ENCODE data around the gene ASCC3. TPM values are rescaled to one million over a fixed set of nuclear protein-coding genes. Genes with fewer than 3 reads are reported as not detected.
"Not testable (repeated sequence)": the region's sequence is repeated elsewhere in the genome, so short reads cannot be mapped to it uniquely, and the experiment has no call there.

The ASCC3 gene
- total RNA-seq, 1 donor from 2014 or later, result 112 TPM

DNA sequence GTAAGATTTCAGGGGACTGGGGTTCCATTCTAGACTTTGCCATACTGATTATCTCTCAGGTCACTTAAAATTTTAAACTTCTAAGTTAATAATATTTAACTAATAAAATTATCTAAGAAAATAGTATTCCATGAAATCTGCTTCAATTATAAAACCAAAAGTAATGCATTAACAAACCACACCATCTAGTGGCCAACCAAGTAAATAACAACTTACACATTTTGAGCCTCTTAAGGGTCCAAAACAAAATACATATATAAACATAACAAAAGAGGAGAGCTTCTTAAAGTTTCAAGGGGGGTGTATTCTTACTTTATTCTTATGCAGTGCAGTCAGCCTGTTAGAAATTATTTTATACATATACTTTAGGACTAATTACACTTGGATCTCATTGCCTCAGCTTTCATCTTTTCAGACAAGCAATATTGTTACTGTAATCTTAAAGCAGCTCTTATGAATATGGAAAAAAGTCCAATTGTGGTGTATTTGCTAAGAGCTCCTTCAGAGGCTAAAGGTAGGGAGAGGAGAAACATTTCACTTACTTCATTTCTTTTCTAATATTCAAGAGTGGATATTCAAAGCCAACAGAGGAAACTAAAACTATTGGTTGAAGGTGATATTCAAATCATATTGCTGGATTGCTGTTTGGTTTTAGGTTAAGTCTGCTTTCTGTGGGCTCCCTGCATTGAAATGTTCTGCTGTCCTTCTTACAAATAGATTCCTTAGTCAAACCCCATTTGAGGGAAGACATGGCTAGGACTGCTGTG lies 216.7 kb downstream of the ASCC3 start:
- peak; percentile 50 for DNase-seq (ENCODE audit: low read depth)

DNA sequence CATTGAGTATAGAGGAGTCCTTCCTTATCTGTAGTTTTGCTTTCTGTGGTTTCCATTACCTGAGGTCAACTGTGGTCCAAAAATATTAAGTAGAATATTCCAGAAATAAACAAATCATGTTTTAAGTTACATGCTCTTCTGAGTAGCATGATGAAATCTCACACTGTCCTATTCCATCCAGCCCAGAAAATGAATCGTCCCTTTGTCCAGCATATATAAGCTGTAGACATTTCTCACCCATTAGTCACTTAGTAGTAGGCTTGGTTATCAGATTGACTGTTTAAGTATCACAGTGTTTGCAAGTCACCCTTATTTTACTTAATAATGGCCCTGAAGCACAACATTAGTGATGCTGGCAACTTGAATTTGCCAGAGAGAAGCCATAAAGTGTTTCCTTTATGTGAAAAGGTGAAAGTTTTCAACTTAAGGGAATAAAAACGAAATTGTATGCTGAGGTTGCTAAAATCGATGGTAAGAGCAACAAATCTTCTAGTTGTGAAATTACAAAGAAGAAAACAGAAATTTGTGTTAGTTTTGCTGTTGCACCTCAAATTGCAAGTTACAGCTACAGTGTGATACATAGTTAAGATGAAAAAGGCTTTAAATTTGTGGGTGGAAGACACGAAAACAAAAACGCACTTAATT lies 217.8 kb downstream of the ASCC3 start:
- DNase-seq (ENCODE audit: low read depth), result peak; percentile 74

DNA sequence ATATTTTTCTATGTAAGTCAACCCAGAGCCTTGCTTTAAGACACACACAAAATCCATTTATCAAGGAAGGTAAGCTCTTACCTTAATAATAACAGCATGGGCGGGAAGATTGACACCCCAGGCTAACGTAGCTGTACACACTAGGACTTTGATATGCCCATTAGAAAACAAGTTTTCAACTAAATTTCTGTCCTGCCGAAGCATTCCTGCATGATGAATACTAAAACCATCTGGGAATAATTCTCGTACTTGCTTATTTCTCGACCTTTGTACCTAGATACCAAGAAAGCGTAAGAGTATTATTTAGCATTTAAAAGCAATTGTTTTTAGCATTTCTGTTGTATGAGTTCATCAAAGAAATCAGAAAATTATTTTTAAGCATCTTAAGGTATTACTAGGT lies 218.9 kb downstream of the ASCC3 start:
- no peak for DNase-seq (ENCODE audit: low read depth)

DNA sequence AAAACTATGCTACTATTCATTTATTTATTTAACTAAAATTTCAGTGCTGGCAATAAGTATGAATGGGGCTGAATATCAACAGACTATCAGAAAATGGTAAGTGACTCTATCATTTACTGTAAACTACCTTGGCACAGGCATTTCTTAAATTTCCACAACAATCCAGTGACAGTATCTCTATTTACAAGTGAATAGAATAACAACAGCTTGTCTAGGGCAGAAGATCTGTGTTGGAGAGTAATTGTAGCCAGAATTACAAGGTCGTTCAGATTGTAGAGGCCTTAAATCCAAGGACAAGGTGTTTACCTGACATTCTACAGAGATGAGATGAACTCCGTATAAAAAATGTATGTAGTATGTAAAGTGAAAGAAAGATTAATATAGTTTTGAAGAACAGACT lies 222.6 kb downstream of the ASCC3 start:
- DNase-seq (ENCODE audit: low read depth), result no peak

DNA sequence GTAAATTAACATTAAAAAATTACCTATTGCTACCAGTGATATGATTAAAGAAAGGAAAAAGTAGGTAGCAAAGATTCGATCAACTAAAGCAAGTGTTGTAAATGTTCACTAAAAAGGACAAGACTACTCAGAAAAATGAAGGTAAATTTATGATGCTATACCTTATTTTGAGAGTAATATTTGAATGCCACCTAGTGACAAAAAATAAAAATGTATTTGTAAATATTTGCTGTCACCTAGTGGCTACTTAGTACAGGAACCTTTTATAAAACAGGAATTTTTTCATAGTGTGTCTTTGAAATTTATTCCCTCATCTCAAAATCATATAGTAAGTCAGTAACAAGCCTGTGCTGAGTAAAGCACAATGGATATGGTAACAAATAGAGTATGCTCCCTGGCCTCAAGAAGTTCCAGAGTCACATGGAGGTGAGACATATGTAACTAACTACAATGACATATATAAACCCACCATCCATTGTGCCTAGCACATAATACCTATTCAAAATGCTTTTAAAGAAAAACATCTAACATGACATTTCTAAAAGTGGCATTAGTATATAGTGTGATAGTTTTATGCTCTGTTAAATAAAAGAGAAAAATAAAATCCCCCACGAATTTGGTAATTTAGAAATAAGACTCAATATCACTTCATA lies 223.3 kb downstream of the ASCC3 start:
- DNase-seq (ENCODE audit: low read depth), result peak; percentile 51

DNA sequence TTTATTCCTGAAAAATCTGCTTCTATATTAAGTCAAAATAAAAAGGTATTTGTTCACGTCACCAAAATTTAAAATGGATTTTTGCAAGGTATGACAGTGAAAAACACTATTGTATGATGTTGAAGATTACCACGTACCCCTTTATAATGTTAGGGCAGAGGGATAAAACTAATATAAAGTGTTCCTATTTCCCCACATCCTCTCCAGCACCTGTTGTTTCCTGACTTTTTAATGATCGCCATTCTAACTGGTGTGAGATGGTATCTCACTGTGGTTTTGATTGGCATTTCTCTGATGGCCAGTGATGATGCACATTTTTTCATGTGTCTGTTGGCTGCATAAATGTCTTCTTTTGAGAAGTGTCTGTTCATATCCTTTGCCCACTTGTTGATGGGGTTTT lies 240.0 kb downstream of the ASCC3 start:
- not testable (repeated sequence) for DNase-seq (ENCODE audit: low read depth)

DNA sequence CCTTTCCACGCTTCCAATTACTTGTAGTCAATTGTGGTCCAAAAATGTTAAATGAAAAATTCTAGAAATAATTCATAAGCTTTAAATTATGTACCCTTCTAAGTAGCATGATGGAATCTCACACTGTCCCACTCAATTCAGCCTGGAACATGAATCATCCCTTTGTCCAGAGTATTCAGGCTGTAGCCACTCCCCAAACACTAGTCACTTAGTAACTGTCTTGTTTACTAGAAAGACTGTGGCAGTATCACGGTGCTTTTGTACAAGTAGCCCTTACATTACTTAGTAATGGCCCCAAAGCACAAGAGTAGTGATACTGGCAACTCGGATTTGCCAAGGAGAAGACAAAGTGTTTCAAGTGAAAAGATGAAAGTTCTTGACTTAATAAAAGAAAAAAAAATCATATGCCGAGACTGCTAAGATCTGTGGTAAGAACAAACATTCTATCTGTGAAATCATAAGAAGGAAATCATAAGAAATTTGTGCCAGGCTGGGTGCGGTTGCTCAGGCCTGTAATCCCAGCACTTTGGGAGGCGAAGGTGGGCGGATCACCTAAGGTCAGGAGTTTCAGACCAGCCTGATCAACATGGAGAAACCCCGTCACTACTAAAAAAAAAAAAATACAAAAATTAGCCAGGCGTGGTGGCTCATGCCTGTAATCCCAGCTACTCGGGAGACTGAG lies 247.9 kb downstream of the ASCC3 start:
- peak; percentile 97 for DNase-seq (ENCODE audit: low read depth)

DNA sequence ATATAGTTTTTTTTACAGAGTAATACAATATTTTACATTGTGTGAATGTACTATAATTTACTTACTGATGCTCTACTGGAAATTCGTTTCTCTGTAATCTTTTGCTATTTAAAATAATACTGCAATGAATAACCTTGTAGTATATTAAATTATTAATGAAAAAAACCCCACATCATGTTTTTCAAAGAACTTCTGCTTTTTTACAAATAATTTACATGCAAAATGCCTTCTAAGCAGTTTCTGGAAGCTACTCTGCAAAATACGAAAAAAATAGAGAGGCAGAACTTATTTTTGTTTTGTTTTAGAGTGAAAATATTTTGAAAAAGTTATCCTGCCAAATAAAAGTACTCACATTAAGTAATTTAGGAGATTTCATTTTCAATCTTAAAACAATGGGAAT lies 250.6 kb downstream of the ASCC3 start:
- no peak for DNase-seq (ENCODE audit: low read depth)

DNA sequence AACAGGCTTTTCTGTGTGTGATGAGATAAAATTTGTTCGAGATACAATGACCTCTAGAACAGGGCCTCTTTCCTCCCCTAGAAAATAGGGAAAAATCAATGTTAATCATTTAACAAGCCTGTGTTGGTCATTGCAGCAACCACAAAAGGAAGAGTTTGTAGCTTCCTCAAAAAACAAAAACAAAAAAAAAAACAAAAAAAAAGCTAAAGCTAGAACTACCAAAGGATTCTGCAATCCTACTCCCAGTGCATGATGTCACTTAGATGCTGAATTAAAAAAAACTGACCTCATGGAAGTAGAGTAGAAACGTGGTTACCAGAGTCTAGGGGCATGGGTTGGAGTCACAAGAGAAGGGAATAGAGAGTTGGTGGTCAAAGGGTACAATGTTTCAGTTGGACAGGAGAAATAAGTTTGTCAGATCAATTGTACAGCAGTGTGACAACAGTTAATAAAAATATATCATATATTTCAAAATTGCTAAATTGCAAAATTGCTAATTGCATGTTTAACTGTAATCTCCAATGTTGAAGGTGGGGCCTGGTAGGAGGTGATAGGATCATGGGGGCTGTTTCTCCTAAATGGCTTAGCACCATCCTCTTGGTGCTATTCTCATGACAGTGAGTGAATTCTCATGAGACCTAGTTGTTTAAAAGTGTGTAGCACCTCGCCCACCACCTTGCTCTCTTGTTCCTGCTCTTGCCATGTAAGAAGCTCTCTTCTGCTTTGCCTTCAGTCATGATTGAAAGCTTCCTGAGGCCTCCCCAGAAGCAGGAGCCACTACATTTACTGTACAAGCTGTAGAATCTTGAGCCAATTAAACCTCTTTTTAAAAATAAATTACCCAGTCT lies 253.0 kb downstream of the ASCC3 start:
- peak; percentile 6 for DNase-seq (ENCODE audit: low read depth)

DNA sequence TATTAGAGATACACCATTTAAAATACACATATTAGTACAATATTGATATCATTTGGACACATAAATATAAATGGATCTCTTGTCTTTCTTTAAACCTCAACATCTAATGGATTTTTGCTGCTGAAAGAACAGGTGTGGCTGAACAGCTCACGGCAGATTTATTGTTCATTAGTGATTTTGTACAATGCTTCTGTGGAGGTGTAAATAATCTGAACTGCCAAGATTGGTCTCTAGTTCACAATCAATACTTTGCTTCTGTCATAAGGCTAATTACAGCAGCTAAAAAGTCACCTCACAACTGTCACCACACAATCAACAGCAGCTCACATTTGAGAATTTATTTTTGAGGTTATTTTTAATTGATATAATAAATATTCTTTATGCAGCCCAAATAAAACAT lies 254.4 kb downstream of the ASCC3 start:
- no peak for DNase-seq (ENCODE audit: low read depth)

DNA sequence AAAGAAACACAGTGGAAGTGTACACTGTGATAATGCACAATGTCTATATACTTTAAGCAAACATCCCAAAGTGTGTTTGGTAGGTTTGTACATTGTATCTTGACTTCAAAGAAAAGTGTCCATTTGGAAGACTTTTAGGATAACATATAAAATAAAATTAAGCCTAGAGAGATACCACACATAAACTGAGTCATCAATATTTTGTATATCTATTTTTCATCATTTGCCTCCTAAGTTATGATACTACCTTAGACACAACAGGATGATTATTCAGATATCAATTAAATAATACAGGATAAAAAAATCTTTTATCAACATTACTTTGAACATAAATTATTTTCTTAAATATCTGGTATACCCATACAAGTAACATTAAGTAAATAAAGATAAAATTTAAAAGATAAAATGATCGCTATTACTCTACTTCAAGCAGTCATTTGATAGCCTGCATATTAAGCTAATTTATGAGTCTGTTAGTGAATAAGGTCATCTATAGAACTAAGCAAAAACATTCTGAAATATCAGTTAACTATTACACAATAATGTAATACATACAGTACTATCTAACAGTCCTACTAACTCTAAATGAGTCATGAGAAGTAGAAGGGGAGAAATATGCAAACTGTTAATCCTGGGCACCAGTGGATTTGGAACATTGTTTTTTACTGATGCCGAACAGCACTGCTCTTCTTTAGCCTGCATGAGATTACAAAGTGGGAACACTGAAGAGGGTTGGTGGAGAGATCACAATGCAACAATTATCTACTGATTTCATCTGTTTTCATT lies 258.0 kb downstream of the ASCC3 start:
- DNase-seq (ENCODE audit: low read depth), result peak; percentile 6

DNA sequence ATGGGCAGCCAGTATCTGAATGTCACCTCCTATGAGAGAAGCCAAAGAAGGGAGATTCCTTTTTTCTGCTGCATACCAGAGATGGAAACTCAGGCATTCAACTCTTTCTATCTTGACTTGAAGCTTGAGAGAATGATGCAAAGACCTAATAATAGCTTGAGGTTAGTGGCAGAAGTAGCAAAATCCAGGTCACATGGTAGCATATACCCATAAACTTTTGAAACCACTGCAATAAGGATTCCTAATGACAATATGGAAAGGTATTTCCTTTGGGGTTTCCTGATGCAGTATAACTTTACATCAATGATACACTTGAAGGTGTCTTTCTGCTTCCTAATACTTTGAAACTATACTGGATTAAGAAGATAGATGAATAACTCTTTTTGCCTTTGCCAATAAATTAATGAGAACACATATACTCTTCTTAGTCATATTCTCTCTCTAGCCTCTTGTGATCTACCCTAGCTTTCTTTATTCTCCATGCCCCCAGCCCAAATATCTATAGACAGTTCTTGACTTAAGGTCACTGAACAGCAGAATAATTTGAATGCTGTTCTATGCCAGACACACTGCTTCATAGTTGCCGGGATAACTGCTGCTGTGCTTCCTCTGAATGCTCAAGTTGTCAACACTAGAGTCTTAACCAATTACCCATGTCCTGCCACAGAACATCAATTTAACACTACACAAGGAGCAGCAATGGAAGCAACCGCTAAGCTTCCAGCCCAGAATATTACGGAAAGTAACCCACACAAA lies 260.9 kb downstream of the ASCC3 start:
- peak; percentile 45 for DNase-seq (ENCODE audit: low read depth)

DNA sequence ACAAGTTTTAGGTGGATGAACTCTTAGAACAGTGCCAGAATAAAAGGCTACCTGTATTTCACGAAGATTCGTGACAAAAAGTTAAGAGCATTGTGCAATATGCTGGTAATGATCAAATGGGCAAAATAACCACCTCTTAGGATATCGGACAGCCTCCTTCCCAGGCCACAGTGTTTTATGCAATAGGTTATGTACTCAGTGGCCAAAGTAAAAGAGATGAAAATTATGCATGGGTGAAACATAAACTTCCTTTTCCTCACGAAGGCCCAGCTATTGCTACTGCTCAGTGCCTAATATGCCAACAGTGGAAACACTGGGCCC lies 262.8 kb downstream of the ASCC3 start:
- no peak for DNase-seq (ENCODE audit: low read depth)

DNA sequence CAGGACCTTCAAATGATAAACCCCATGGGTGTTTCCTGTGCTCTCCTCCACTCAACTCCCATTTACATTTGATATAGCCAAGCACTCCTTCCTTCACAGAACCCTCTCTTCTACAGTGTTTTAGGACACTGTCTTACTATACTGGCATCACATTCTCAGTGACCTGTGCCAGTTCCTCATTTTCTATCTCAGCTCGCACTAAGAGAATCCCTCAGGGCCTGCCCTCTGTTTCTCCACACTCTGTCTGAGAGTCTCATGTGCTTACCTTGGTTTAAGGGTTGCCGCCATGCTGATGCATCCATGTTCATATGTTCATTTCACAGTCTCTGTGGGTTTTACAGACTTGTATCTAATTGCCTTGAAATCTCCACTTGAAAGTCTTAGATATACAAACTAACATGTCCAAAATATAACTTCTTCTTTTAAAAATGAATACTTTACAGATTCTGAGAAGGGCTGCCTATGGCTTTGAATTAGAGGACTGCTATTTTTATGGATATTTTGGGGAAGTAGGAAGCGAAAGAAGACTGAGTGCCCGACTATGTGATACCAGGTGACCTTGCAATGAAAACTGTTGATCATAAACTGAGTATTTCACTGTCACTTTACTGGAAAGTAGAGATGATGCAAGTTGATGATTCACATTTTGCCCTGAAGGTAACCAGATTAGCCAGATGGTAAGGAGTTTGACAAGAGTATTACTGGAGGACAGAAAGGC lies 263.3 kb downstream of the ASCC3 start:
- peak; percentile 72 for DNase-seq (ENCODE audit: low read depth)

DNA sequence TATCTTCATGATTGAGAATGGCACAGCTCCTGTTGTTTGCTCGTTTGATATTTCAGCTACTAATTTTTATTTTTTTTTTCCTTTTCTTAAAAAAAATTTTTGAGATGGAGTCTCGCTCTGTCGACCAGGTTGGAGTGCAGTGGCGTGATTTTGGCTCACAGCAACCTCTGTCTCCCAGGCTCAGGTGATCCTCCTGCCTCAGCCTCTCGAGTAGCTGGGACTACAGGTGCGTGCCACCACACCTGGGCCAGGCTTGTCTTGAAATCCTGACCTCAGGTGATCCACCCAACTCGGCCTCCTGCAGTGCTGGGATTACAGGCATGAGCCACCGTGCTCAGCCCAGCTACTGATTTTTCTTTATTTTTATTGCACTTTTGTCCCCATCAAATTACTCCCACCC lies 266.2 kb downstream of the ASCC3 start:
- no peak for DNase-seq (ENCODE audit: low read depth)

DNA sequence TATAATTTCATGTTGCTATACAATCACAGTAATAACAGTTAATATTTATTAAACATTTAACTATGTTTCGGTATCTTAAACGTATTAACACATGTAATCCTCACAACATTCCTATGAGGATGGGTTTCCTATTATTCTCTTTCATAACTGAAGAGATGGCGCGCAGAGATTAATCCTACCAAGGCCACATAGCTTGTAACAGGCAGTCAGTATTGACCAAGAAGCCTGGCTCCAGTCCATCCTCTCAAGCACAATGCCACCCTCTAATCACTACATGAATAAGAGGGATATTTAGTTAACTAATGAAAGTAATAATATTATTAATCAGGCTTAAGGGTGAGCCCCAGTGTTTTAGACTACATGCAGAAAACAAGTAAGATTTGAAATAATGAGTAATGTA lies 266.7 kb downstream of the ASCC3 start:
- DNase-seq (ENCODE audit: low read depth), result no peak

DNA sequence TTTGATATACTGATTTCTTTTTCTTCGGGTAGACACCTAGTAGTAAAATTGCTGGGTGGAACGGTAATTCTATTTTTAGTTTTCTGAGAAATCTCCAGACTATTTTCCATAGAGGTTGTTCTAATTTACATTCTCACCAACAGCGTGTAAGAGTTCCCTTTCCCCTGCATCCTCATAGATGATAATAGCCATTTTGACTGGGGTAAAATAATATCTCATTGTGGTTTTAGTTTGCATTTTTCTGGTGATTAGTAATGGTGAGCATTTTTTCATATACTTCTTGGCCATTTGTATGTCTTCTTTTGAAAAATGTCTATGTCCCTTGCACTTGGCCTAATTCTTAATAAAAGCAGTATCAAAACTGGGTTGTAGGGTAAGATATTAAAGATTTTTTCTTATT lies 267.5 kb downstream of the ASCC3 start:
- DNase-seq (ENCODE audit: low read depth), result no peak

DNA sequence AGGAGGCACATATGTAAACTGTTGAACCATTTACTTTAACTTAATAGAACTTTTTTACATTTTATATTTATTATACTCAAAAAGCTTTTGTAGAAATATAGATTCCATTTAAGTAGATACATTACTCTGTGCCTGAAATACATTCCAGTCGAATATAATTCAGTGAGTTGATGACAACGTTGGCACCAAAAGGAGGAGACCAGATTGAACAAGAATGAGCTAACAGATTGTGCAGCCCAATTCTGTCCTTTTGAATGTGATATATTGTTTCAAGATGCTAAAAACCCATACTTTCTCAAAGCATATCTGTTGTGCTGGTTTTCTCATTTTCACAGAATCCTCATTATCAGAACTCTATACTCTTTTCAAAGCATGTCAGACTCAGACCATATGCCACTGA lies 269.0 kb downstream of the ASCC3 start:
- DNase-seq (ENCODE audit: low read depth), result no peak

DNA sequence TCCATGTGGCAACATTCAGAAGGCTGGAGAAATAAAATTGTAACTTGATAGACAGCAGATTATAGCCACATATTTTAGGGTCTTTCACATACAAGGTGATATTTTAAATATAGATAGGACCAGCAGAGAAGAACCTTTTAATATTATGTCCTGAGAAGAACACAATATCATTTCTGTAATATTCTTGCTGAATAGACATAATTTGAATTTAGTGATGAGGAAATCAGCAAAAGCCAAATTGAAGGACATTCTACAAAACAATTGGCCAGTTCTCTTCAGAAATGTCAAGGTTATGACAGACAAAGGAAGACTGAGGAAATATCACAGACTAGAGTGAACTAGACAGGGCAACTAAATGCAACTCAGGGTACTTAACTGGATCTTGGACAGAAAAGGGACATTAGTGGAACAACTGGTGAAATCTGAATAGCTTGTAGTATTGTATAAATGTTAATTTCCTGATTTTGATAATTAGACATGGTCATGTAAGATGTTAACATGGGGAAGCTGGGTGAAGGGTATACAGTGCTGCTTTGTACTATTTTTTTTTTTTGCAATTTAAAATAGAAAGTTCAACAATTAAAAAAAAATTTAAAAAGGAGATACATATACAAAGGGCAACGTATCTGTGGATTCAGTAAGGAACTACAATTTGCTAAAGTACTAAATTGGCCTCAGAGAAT lies 281.9 kb downstream of the ASCC3 start:
- DNase-seq (ENCODE audit: low read depth), result no peak
